Heart left ventricle (tissue), 16 donors: ENCODE data around the gene ARMH2. TPM values are rescaled to one million over a fixed set of nuclear protein-coding genes. Genes with fewer than 3 reads are reported as not detected.

Experiments
- ATAC-seq, 4 donors: fragments of 200-7000 bp; cut with Tn5 transposase; one replicate each; pipeline ENCODE4 v1.9.1; 2020 to 2022; ENCODE audit warnings: moderate library complexity in 4 of 4, mild to moderate bottlenecking in 3 of 4, moderate number of reproducible peaks in 1 of 4
- DNase-seq, 5 donors: peaks; one replicate each; pipeline ENCODE4 v3.0.0-alpha.2; 2020
- H3K27ac ChIP-seq, 12 donors: fragments of 200-600 bp; sonication (generic) in 4 of 12; one replicate each; pipeline versions ENCODE4 v1.5.0 to v1.8.0; 2016 to 2022; ENCODE audit warnings: mild to moderate bottlenecking in 2 of 12
- H3K27me3 ChIP-seq, 9 donors: fragments of 200-600 bp; sonication (generic) in 2 of 9; one replicate each; pipeline versions ENCODE4 v1.5.1 to v1.8.0; 2016 to 2022; ENCODE audit warnings: mild to moderate bottlenecking in 3 of 9
- H3K36me3 ChIP-seq, 9 donors: fragments of 200-600 bp; sonication (generic) in 2 of 9; one replicate each; pipeline versions ENCODE4 v1.5.0 to v1.8.0; 2018 to 2022; ENCODE audit warnings: mild to moderate bottlenecking in 2 of 9
- H3K4me1 ChIP-seq, 12 donors: fragments of 200-600 bp; sonication (generic) in 4 of 12; one replicate each; pipeline versions ENCODE4 v1.5.0 to v1.8.0; 2016 to 2022; ENCODE audit warnings: mild to moderate bottlenecking in 3 of 12
- H3K4me3 ChIP-seq, 12 donors: fragments of 200-600 bp; sonication (generic) in 4 of 12; one replicate each; pipeline versions ENCODE4 v1.5.0 to v1.8.0; 2017 to 2022; ENCODE audit warnings: mild to moderate bottlenecking in 9 of 12, moderate library complexity in 4 of 12
- H3K9me3 ChIP-seq, 12 donors: fragments of 200-600 bp; sonication (generic) in 4 of 12; one replicate each; pipeline versions ENCODE4 v1.5.0 to v1.8.0; 2016 to 2022; ENCODE audit warnings: mild to moderate bottlenecking in 1 of 12
- POLR2A ChIP-seq, 2 donors: fragments of 450-650 bp; IDR thresholded peaks; one replicate each; pipeline ENCODE4 v1.6.1; 2017; ENCODE audit warnings: antibody characterized with exemption in 2 of 2, mild to moderate bottlenecking in 2 of 2, moderate library complexity in 2 of 2
- WGBS, 4 donors: extraction: QIAGEN DNeasy Blood & Tissue Kit in 2 of 4; methylation state at CpG; one replicate each; pipeline versions ENCODE4 v1.1.5 to v1.1.7; 2013 to 2018; 5-methylcytosine and 5-hydroxymethylcytosine counted together
- intact Hi-C, 10 donors: fragments of 100-400 bp; cut with DNase I; formaldehyde crosslinking; loops; one replicate each; pipeline versions ENCODE4 v1.11.1 to v1.14.2; 2022
- polyA plus RNA-seq, 2 donors: library from polyadenylated mRNA; stranded (reverse); fragments of 200-250 nt; gene quantifications; one replicate each; pipeline ENCODE4 v1.2.3, GENCODE V29; 2013
- total RNA-seq, 9 donors: library from RNA; depleted of rRNA in 2 of 9; stranded (reverse); fragments of >200 nt in 2 of 9; fragmentation: NEBNext Ultra II Directional in 3 of 9; extraction: Animal tissue kit (Norgen Biotek cat#: 25700) in 3 of 9; gene quantifications; one replicate each; pipeline versions ENCODE4 v1.1.0 to v1.2.4, GENCODE V29; 2016 to 2023
- TF ChIP-seq, protein P1 (sequence below), 12 donors: fragments of 200-600 bp; sonication (generic) in 4 of 12; IDR thresholded peaks; one replicate each; pipeline versions ENCODE4 v1.5.0 to v1.8.0; 2018 to 2022; ENCODE audit warnings: antibody characterized with exemption in 12 of 12, mild to moderate bottlenecking in 5 of 12
- donor health status: ischemic (EF 13 %, LVEDD 7.1; RV severe dilation, severe dysfunction).
- donor health status: healthy with polysubstance abuse.
- donor health status: DM: no; HTN: yes; CAD: no.
- donor health status: DM: no; HTN: no; CAD: no.
- donor health status: ischemic (EF 25% LVEDD 6.9; RV normal size, moderate dysfunction).
- donor health status: ischemic (EF 25% LVEDD 5.7; RV mildly dilated, moderate dysfunction).
- donor health status: healthy.
- donor health status: DM: yes; HTN: yes; CAD: no.
- donor health status: ischemic (EF 35%, LVEDD 5.7; RV mildly dilated, moderate dysfunction).
- donor health status: nonischemic (EF 11% LVEDD 7.7; RV severe dilation, severe dysfunction).
- donor health status: DM: yes; HTN: yes; CAD: no.
- donor health status: PGD.
- donor health status: ischemic (EF 29% LVEDD 5.4; RV normal size, mild dysfunction).
- donor health status: nonischemic (EF 23%, LVEDD 6.1; RV moderate dilation, normal function).

Gene ARMH2
- total and polyA plus RNA-seq, 11 donors, result not detected

DNA sequence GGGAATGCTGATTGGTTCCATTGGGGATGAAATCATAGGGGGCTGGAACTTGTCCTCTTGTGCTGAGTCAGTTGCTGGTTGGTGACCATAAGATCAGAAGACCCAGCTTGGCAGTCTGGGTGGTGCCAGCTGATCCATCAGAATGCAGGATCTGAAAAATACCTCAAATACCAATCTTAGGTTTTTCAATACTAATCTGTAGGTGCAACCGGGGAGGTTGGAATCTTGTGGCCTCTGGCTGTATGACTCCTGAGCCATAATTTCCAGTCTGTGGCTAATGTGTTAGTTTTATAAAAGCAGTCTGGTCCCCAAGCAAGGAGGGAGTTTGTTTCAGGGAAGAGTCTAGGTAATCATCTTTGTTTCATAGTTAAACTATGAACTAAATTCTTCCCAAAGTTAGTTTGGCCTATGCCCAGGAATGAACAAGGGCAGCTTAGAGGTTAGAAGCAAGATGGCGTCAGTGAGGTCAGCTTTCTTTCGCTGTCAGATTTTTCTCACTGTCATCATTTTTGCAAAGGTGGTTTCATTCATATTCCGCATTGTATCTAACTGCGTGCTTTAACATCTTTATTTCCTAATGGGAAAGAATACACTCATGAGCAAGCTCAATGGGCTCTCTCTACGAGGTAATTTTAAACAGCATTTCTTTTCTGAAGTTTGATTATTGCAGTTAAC, 2.0 kb downstream of the ARMH2 start:
- no peaks in the 10 kb centered on the region for H3K9me3 ChIP-seq
- intact Hi-C loops, result no loop called here
- H3K4me1 ChIP-seq, result no peaks in the 10 kb centered on the region
- H3K36me3 ChIP-seq, result no peaks in the 10 kb centered on the region
- DNase-seq, result no peak
- H3K4me3 ChIP-seq, result no peak overlapping the region
- 94 to 98% (median 95%) methylated on average over 6 of the region's 6 CpGs for WGBS, 4 donors
- H3K27ac ChIP-seq, result no peak overlapping the region
- no peak for ATAC-seq
- H3K27me3 ChIP-seq, result no peaks in the 10 kb centered on the region
- TF ChIP-seq POLR2A (IDR thresholded peaks at IDR 0.05), result no peak
- TF ChIP-seq, protein P1, sequence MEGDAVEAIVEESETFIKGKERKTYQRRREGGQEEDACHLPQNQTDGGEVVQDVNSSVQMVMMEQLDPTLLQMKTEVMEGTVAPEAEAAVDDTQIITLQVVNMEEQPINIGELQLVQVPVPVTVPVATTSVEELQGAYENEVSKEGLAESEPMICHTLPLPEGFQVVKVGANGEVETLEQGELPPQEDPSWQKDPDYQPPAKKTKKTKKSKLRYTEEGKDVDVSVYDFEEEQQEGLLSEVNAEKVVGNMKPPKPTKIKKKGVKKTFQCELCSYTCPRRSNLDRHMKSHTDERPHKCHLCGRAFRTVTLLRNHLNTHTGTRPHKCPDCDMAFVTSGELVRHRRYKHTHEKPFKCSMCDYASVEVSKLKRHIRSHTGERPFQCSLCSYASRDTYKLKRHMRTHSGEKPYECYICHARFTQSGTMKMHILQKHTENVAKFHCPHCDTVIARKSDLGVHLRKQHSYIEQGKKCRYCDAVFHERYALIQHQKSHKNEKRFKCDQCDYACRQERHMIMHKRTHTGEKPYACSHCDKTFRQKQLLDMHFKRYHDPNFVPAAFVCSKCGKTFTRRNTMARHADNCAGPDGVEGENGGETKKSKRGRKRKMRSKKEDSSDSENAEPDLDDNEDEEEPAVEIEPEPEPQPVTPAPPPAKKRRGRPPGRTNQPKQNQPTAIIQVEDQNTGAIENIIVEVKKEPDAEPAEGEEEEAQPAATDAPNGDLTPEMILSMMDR (IDR thresholded peaks at IDR 0.05), result no peak

DNA sequence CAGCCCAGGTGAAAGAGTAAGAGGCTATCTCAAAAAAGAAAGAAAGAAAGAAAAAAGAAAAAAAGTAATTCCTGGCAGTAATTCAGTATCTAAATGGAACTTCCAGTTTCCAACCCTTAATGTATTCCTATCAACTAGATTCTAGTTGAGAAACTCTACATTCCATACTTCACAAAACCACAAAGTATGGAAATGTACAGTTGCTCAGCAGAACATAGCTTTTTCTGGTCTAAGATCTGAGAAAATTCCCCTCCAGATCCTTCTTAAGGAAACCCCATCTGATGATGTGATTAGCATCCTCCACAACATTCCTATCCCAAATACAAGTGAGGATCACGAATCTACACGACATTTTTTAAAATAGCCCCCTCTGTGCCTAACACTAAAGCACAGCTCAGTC, 3.6 kb downstream of the ARMH2 start:
- ATAC-seq, result no peak
- 88 to 93% (median 89%) methylated on average over 2 of the region's 2 CpGs for WGBS, 4 donors

GRCh38 chr6:24788031-24788665, 10.6 kb downstream of the ARMH2 start:
- no peak overlapping the region for H3K27ac ChIP-seq
- WGBS, 4 donors, result 92 to 98% (median 97%) methylated on average over 4 of the region's 4 CpGs
- no peaks in the 10 kb centered on the region for H3K27me3 ChIP-seq
- no peak overlapping the region for H3K4me3 ChIP-seq
- H3K4me1 ChIP-seq, result no peaks in the 10 kb centered on the region
- H3K36me3 ChIP-seq, result peaks cover 2 to 53% (median 47%) of the 10 kb centered on the region in 9 donors
- no peak for TF ChIP-seq POLR2A (IDR thresholded peaks at IDR 0.05)
- TF ChIP-seq, protein P1 (IDR thresholded peaks at IDR 0.05), result no peak
- intact Hi-C loops, result no loop called here
- DNase-seq (no peak), ATAC-seq (no peak)
- H3K9me3 ChIP-seq, result no peaks in the 10 kb centered on the region

More for the DNA sequence above, 3.6 kb downstream of the ARMH2 start:
- intact Hi-C loops, result no loop called here
- TF ChIP-seq, protein P1 (IDR thresholded peaks at IDR 0.05), result no peak
- TF ChIP-seq POLR2A (IDR thresholded peaks at IDR 0.05), result no peak
- H3K9me3 ChIP-seq, result no peaks in the 10 kb centered on the region
- H3K36me3 ChIP-seq, result no peaks in the 10 kb centered on the region
- no peak overlapping the region for H3K4me3 ChIP-seq
- DNase-seq, result no peak
- H3K27me3 ChIP-seq, result no peaks in the 10 kb centered on the region
- H3K27ac ChIP-seq, result no peak overlapping the region
- H3K4me1 ChIP-seq, result no peaks in the 10 kb centered on the region

DNA sequence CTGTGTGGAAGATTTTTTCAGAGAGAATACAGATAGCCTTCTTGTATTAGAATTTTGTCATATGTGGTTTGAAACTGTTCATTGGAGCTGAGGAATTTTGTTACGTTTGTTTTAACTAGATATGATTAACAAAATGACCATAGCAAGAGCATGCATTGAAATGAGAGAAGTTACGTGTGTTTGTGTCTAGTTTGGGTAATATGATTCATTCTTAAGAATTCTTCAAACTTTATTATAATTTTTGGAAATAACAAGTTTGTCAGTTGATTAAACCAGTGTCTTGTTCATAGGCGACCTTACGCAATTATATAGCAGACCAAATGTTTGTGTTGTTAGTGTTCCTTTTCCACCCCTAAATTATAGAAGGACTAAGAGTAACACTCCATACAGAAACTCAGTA, 18.5 kb downstream of the ARMH2 start:
- TF ChIP-seq, protein P1 (IDR thresholded peaks at IDR 0.05), result no peak
- TF ChIP-seq POLR2A (IDR thresholded peaks at IDR 0.05), result no peak
- H3K9me3 ChIP-seq, result no peaks in the 10 kb centered on the region
- no peaks in the 10 kb centered on the region for H3K27me3 ChIP-seq
- DNase-seq (no peak), ATAC-seq (no peak)
- intact Hi-C loops, result no loop called here
- WGBS, 4 donors, result 95 to 97% (median 96%) methylated on average over 4 of the region's 4 CpGs
- H3K4me1 ChIP-seq, result peaks cover 0 to 32% (median 12%) of the 10 kb centered on the region in 12 donors
- no peak overlapping the region for H3K27ac ChIP-seq
- no peak overlapping the region for H3K4me3 ChIP-seq
- H3K36me3 ChIP-seq, result peaks cover 0 to 49% (median 38%) of the 10 kb centered on the region in 9 donors
